Loucy (cell line): ENCODE data around the gene IL36B.
"Not testable (repeated sequence)": the region's sequence is repeated elsewhere in the genome, so short reads cannot be mapped to it uniquely, and the experiment has no call there.

Experiments used
- H2AFZ ChIP-seq: fragments of 200-600 bp; sonication (generic); 2 replicates; pipeline ENCODE4 v1.6.0; 2016; ENCODE audit warnings: antibody characterized with exemption, mild to moderate bottlenecking, low read length, moderate library complexity
- H3F3A ChIP-seq: fragments of 200-600 bp; 2 replicates; pipeline ENCODE4 v1.6.0; 2016; ENCODE audit warnings: antibody characterized with exemption, low read depth, mild to moderate bottlenecking
- H3K27me3 ChIP-seq: fragments of 200-600 bp; sonication (generic); 2 replicates; pipeline ENCODE4 v1.6.1; 2014; ENCODE audit warnings: low read length, mild to moderate bottlenecking; ENCODE audit not compliant: insufficient read depth, poor library complexity, severe bottlenecking
- H3K36me3 ChIP-seq: fragments of 200-600 bp; sonication (generic); 2 replicates; pipeline ENCODE4 v1.6.1; 2016; ENCODE audit warnings: low read length; ENCODE audit not compliant: insufficient read depth
- H3K4me1 ChIP-seq: fragments of 200-600 bp; sonication (generic); 2 replicates; pipeline ENCODE4 v1.5.1; 2014; ENCODE audit warnings: low read length, mild to moderate bottlenecking; ENCODE audit not compliant: insufficient read depth, poor library complexity, severe bottlenecking
- H3K4me2 ChIP-seq: fragments of 200-600 bp; sonication (generic); 2 replicates; pipeline ENCODE4 v1.6.0; 2014; ENCODE audit warnings: antibody characterized with exemption, low read length, low read depth, mild to moderate bottlenecking; ENCODE audit not compliant: poor library complexity, severe bottlenecking
- H3K4me3 ChIP-seq: fragments of 200-600 bp; sonication (generic); 2 replicates; pipeline ENCODE4 v1.5.1; 2014; ENCODE audit warnings: low read length, mild to moderate bottlenecking, mixed read lengths; ENCODE audit not compliant: poor library complexity, severe bottlenecking
- H3K79me2 ChIP-seq: fragments of 200-600 bp; sonication (generic); 2 replicates; pipeline ENCODE4 v1.6.1; 2014; ENCODE audit warnings: low read length; ENCODE audit not compliant: insufficient read depth
- H3K9ac ChIP-seq: fragments of 200-600 bp; sonication (generic); 2 replicates; pipeline ENCODE4 v1.6.0; 2014; ENCODE audit warnings: mild to moderate bottlenecking, low read depth, low read length, moderate library complexity; ENCODE audit not compliant: poor library complexity, severe bottlenecking
- H3K9me2 ChIP-seq: fragments of 200-600 bp; sonication (generic); replicated peaks from 2 replicates; pipeline ENCODE4 v1.6.1; 2016; ENCODE audit warnings: low read depth, low read length, mixed read lengths
- H3K9me3 ChIP-seq: fragments of 200-600 bp; sonication (generic); 2 replicates; pipeline ENCODE4 v1.6.1; 2014; ENCODE audit warnings: mild to moderate bottlenecking, antibody characterized with exemption, low read length, low read depth; ENCODE audit not compliant: insufficient read depth
- H4K20me1 ChIP-seq: fragments of 200-600 bp; sonication (generic); 2 replicates; pipeline ENCODE4 v1.6.0; 2014; ENCODE audit warnings: antibody characterized with exemption, low read length, mild to moderate bottlenecking; ENCODE audit not compliant: insufficient read depth, poor library complexity, severe bottlenecking
- EZH2phosphoT487 ChIP-seq: fragments of 200-600 bp; IDR thresholded peaks from 2 replicates; pipeline ENCODE4 v1.6.1; 2018; ENCODE audit warnings: antibody characterized with exemption, mild to moderate bottlenecking, moderate library complexity, borderline replicate concordance
- TF ChIP-seq, protein P1 (sequence below): fragments of 200-600 bp; sonication (generic); conservative IDR thresholded peaks from 2 replicates; pipeline ENCODE4 v1.5.1; 2014; ENCODE audit warnings: mild to moderate bottlenecking, antibody characterized with exemption, low read length

IL36B gene

DNA sequence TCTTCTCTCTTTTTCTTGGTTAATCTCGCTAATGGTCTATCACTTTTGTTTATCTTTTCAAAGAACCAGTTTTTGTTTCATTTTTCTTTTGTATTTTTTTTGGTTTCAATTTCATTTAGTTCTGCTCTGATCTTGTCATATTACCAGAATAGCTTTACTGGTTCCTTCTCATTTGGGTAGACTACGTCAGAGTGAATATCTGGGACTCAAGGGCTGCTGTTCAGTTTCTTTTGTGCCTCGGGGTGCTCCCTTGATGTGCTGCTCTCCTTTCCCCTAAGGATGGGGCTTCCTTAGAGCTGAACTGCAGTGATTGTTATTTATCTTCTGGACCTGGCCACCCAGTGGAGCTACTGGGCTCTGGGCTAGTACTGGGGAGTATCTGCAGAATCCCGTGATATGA, 45.4 kb upstream of the IL36B start:
- Histone ChIP-seq H2AFZ (no peak overlapping the region), H3K9me2 (no peaks in the 10 kb centered on the region), H3F3A (no peaks in the 10 kb centered on the region), H4K20me1 (no peaks in the 10 kb centered on the region), H3K4me2 (no peak overlapping the region), H3K9me3 (no peaks in the 10 kb centered on the region), H3K4me3 (no peak overlapping the region), H3K36me3 (no peaks in the 10 kb centered on the region), H3K4me1 (no peaks in the 10 kb centered on the region), H3K27me3 (no peaks in the 10 kb centered on the region), H3K9ac (no peak overlapping the region), H3K79me2 (no peaks in the 10 kb centered on the region)
- TF ChIP-seq, protein P1, sequence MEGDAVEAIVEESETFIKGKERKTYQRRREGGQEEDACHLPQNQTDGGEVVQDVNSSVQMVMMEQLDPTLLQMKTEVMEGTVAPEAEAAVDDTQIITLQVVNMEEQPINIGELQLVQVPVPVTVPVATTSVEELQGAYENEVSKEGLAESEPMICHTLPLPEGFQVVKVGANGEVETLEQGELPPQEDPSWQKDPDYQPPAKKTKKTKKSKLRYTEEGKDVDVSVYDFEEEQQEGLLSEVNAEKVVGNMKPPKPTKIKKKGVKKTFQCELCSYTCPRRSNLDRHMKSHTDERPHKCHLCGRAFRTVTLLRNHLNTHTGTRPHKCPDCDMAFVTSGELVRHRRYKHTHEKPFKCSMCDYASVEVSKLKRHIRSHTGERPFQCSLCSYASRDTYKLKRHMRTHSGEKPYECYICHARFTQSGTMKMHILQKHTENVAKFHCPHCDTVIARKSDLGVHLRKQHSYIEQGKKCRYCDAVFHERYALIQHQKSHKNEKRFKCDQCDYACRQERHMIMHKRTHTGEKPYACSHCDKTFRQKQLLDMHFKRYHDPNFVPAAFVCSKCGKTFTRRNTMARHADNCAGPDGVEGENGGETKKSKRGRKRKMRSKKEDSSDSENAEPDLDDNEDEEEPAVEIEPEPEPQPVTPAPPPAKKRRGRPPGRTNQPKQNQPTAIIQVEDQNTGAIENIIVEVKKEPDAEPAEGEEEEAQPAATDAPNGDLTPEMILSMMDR = no peak
- no peak for TF ChIP-seq EZH2phosphoT487

DNA sequence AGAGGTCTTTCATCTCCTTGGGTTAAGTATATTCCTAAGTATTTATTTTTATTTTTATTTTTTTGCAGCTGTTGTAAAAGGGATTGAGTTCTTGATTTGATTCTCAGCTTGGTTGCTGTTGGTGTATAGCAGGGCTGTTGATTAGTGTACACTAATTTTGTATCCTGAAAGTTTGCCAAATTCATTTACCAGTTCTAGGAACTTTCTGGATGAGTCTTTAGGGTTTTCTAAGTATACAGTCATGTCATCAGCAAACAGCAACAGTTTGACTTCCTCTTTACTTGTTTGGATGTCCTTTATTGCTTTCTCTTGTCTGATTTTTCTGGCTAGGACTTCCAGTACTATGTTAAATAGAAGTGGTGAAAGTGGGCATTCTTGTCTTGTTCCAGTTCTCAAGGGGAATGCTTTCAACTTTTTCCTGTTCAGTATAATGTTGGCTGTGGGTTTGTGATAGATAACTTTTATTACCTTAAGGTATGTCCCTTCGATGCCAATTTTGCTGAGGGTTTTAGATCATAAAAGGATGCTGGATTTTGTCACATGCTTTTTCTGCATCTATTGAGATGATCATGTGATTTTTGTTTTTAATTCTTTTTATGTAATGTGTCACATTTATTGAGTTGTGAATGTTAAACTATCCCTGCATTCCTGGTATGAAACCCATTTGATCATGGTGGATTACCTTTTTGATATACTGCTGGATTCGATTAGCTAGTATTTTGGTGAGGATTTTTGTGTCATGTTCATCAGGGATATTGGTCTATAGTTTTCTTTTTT, 44.4 kb upstream of the IL36B start:
- not testable (repeated sequence) for H3K4me3 ChIP-seq, H3K9ac ChIP-seq, H3F3A ChIP-seq, H3K79me2 ChIP-seq, H3K9me2 ChIP-seq, H3K9me3 ChIP-seq, H4K20me1 ChIP-seq, H3K36me3 ChIP-seq, H3K4me2 ChIP-seq, H3K27me3 ChIP-seq, H3K4me1 ChIP-seq, H2AFZ ChIP-seq

DNA sequence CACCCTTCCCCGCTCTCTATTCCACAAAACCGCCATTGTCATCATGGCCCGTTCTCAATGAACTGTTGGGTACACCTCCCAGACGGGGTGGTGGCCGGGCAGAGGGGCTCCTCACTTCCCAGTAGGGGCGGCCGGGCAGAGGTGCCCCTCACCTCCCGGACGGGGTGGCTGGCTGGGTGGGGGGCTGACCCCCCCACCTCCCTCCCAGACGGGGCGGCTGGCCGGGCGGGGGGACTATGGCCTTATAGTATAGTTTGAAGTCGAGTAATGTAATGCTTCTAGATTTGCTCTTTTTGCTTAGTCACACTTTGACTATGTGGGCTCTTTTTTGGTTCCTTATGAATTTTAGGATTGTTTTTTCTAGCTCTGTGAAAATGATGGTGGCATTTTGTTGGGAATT, 43.6 kb upstream of the IL36B start:
- H3K4me3 ChIP-seq, H2AFZ ChIP-seq: not testable (repeated sequence)

DNA sequence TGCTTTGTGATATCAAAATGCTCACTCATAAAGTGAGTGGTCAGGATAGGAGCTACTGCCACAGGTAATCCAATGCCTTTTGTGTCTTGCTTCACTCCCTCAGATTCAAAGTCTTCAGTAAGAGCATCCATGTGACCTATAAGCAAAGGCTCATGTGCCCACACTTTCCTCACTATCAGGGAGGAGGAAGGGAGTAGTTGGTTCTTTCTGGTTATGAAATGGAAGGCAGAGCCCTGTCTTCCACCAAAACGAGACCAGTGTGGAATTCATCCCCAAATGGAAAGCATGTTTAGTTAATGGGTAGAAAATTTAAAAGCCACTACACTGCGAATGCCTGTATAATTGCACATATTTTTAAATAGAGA, 40.9 kb upstream of the IL36B start:
- Histone ChIP-seq H3K36me3 (no peaks in the 10 kb centered on the region), H3K4me3 (no peak overlapping the region), H3K79me2 (no peaks in the 10 kb centered on the region), H3K9me3 (no peaks in the 10 kb centered on the region), H3K9me2 (no peaks in the 10 kb centered on the region), H3K4me2 (no peak overlapping the region), H2AFZ (no peak overlapping the region), H3K27me3 (no peaks in the 10 kb centered on the region), H3F3A (no peaks in the 10 kb centered on the region), H3K9ac (no peak overlapping the region), H4K20me1 (no peaks in the 10 kb centered on the region), H3K4me1 (no peaks in the 10 kb centered on the region)
- TF ChIP-seq, protein P1 = no peak
- no peak for TF ChIP-seq EZH2phosphoT487

More for the DNA sequence above, 43.6 kb upstream of the IL36B start:
- H3K36me3 ChIP-seq, H3K9me2 ChIP-seq, H3F3A ChIP-seq, H3K4me2 ChIP-seq, H4K20me1 ChIP-seq, H3K4me1 ChIP-seq, H3K9me3 ChIP-seq, H3K79me2 ChIP-seq, H3K9ac ChIP-seq, H3K27me3 ChIP-seq: not testable (repeated sequence)
